OCI-LY1 (cell line): ENCODE results near the gene ZDHHC6.

Experiments
- H2AFZ ChIP-seq: fragments of 200-600 bp; sonication (generic), shearing (Covaris generic); 2 replicates; pipeline ENCODE4 v1.6.0; 2014; ENCODE audit warnings: antibody characterized with exemption, mild to moderate bottlenecking, low read length
- H3F3A ChIP-seq: fragments of 200-600 bp; sonication (generic), shearing (Covaris generic); 2 replicates; pipeline ENCODE4 v1.6.0; 2014; ENCODE audit warnings: mild to moderate bottlenecking, antibody characterized with exemption, low read length, moderate library complexity; ENCODE audit not compliant: insufficient read depth
- H3K27ac ChIP-seq: fragments of 200-600 bp; sonication (generic); 2 replicates; pipeline ENCODE4 v1.5.1; 2014; ENCODE audit warnings: low read length, mixed run types, mild to moderate bottlenecking, low read depth; ENCODE audit not compliant: poor library complexity, severe bottlenecking
- H3K27me3 ChIP-seq: fragments of 200-600 bp; sonication (generic); 2 replicates; pipeline ENCODE4 v1.6.0; 2014; ENCODE audit warnings: antibody characterized with exemption, mild to moderate bottlenecking, low read length, moderate library complexity; ENCODE audit not compliant: insufficient read depth
- H3K36me3 ChIP-seq: fragments of 200-600 bp; sonication (generic); 2 replicates; pipeline ENCODE4 v1.6.1; 2014; ENCODE audit warnings: mild to moderate bottlenecking, antibody characterized with exemption, low read length, moderate library complexity, mixed read lengths; ENCODE audit not compliant: insufficient read depth
- H3K4me1 ChIP-seq: fragments of 200-600 bp; sonication (generic); 2 replicates; pipeline ENCODE4 v1.5.1; 2014; ENCODE audit warnings: mild to moderate bottlenecking, low read length, moderate library complexity; ENCODE audit not compliant: insufficient read depth, severe bottlenecking
- H3K4me2 ChIP-seq: fragments of 200-600 bp; sonication (generic), shearing (Covaris generic); 2 replicates; pipeline ENCODE4 v1.6.1; 2014; ENCODE audit warnings: low read length
- H3K4me3 ChIP-seq: fragments of 200-600 bp; sonication (generic); 2 replicates; pipeline ENCODE4 v1.5.1; 2014; ENCODE audit warnings: low read length, low read depth, mild to moderate bottlenecking, mixed read lengths; ENCODE audit not compliant: poor library complexity, severe bottlenecking
- H3K79me2 ChIP-seq: fragments of 200-600 bp; shearing (Covaris generic); 2 replicates; pipeline ENCODE4 v1.6.1; 2016; ENCODE audit warnings: mixed run types, low read length, mixed read lengths; ENCODE audit not compliant: insufficient read depth
- H3K9ac ChIP-seq: fragments of 200-600 bp; sonication (generic), shearing (Covaris generic); 2 replicates; pipeline ENCODE4 v1.6.1; 2014; ENCODE audit warnings: mild to moderate bottlenecking, low read length, mixed read lengths
- H3K9me2 ChIP-seq: fragments of 200-600 bp; sonication (generic), shearing (Covaris generic); 2 replicates; pipeline ENCODE4 v1.6.1; 2014; ENCODE audit warnings: low read depth, mild to moderate bottlenecking, low read length, mixed read lengths
- H3K9me3 ChIP-seq: fragments of 200-600 bp; shearing (Covaris generic); 2 replicates; pipeline ENCODE4 v1.6.1; 2014; ENCODE audit warnings: low read length, mixed read lengths
- H4K20me1 ChIP-seq: fragments of 200-600 bp; sonication (generic), shearing (Covaris generic); 2 replicates; pipeline ENCODE4 v1.6.0; 2016; ENCODE audit warnings: mild to moderate bottlenecking, low read length; ENCODE audit not compliant: insufficient read depth
- EZH2 ChIP-seq: fragments of 200-600 bp; sonication (generic), shearing (Covaris generic); IDR thresholded peaks from 2 replicates; pipeline ENCODE4 v1.8.0; 2017; ENCODE audit warnings: borderline replicate concordance, mixed run types, mild to moderate bottlenecking, antibody characterized with exemption, low read length, moderate library complexity, mixed read lengths
- TF ChIP-seq, protein P1 (sequence below): fragments of 200-600 bp; sonication (generic), shearing (Covaris generic); IDR thresholded peaks from 2 replicates; pipeline ENCODE4 v1.5.1; 2017; ENCODE audit warnings: mild to moderate bottlenecking, antibody characterized with exemption, low read length, moderate library complexity, mixed read lengths

The ZDHHC6 gene

DNA sequence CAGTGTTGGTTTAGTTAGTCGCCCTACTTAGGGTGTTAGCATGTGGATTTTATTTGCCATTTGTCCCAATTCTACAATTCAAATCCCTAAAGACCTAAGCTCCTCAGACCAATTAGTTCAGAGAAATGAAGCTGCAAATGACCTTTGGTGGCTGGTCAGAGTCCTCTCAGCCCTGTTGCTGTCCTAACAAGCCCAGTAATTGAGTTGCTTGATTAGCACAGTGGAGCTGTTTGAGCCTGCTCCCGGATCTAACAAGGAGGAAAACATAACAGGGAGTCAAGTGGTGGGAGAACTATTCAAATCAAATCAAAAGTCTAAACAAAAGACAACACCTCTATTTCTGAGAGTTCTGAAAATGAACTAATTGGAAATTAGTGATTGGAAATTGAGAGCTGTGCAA is 22.1 kb downstream of the ZDHHC6 start:
- H3K27ac ChIP-seq = no peak overlapping the region
- no peaks in the 10 kb centered on the region for H3K79me2 ChIP-seq
- no peak overlapping the region for H2AFZ ChIP-seq
- no peak overlapping the region for H3K9ac ChIP-seq
- H3K9me3 ChIP-seq = no peaks in the 10 kb centered on the region
- H3K36me3 ChIP-seq = peaks cover 76% of the 10 kb centered on the region
- H3K4me3 ChIP-seq = no peak overlapping the region
- H3K9me2 ChIP-seq = no peaks in the 10 kb centered on the region
- H4K20me1 ChIP-seq = no peaks in the 10 kb centered on the region
- no peaks in the 10 kb centered on the region for H3F3A ChIP-seq
- peaks cover 8% of the 10 kb centered on the region for H3K4me1 ChIP-seq
- H3K27me3 ChIP-seq = no peaks in the 10 kb centered on the region
- TF ChIP-seq, protein P1, sequence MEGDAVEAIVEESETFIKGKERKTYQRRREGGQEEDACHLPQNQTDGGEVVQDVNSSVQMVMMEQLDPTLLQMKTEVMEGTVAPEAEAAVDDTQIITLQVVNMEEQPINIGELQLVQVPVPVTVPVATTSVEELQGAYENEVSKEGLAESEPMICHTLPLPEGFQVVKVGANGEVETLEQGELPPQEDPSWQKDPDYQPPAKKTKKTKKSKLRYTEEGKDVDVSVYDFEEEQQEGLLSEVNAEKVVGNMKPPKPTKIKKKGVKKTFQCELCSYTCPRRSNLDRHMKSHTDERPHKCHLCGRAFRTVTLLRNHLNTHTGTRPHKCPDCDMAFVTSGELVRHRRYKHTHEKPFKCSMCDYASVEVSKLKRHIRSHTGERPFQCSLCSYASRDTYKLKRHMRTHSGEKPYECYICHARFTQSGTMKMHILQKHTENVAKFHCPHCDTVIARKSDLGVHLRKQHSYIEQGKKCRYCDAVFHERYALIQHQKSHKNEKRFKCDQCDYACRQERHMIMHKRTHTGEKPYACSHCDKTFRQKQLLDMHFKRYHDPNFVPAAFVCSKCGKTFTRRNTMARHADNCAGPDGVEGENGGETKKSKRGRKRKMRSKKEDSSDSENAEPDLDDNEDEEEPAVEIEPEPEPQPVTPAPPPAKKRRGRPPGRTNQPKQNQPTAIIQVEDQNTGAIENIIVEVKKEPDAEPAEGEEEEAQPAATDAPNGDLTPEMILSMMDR = no peak
- no peak for TF ChIP-seq EZH2
- no peak overlapping the region for H3K4me2 ChIP-seq

DNA sequence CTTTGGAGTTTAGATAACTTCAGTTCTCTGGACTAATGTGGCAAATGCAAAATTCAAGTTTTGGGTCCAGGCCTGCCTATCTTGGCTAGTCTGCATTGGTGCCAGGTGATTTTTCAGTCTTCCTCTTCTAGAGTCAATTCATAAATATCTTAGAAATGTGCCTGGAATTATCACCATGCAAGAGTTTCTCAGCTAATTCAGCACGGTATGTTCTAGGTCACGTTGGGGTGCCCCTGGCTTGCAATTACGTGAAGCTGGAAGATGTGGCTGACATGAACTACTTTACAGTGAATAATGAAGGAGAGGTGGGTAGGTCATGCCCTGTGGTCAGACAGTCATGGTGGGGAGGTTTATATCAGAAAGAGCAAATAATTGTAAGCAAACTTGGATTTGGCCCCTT is 25.0 kb downstream of the ZDHHC6 start:
- Histone ChIP-seq H3K79me2 (no peaks in the 10 kb centered on the region), H2AFZ (no peak overlapping the region), H3K27ac (no peak overlapping the region), H3F3A (no peaks in the 10 kb centered on the region), H3K9me3 (no peaks in the 10 kb centered on the region), H3K27me3 (no peaks in the 10 kb centered on the region), H3K36me3 (peaks cover 69% of the 10 kb centered on the region), H3K4me1 (no peaks in the 10 kb centered on the region), H3K9me2 (no peaks in the 10 kb centered on the region), H3K4me2 (no peak overlapping the region), H3K4me3 (no peak overlapping the region), H3K9ac (no peak overlapping the region), H4K20me1 (no peaks in the 10 kb centered on the region)
- TF ChIP-seq, protein P1 = no peak
- TF ChIP-seq EZH2 = no peak

DNA sequence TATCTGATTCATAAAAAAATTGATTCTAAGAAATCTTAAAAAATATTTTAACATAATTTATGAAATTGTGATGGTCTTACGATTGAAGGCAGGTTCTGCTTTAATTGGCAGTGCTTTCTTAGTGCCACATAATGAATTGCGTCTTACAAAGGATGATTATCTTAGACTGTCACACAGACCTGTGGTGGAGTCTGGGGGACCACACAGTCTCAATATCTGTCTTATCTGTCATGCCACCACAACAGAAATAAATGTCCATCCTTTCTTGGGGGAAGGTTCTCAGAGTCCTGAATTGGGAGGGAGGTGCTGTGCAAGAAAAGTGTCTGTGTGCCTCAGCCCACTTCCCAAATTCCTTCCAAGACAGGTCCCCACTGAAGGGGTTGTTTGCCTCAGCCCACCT is 34.0 kb downstream of the ZDHHC6 start:
- H2AFZ ChIP-seq = no peak overlapping the region
- H3K9ac ChIP-seq = no peak overlapping the region
- no peaks in the 10 kb centered on the region for H3K79me2 ChIP-seq
- no peak overlapping the region for H3K4me3 ChIP-seq
- peaks cover 61% of the 10 kb centered on the region for H3K36me3 ChIP-seq
- no peaks in the 10 kb centered on the region for H3K9me3 ChIP-seq
- TF ChIP-seq, protein P1 = no peak
- TF ChIP-seq EZH2 = no peak
- H4K20me1 ChIP-seq = no peaks in the 10 kb centered on the region
- no peaks in the 10 kb centered on the region for H3K4me1 ChIP-seq
- no peak overlapping the region for H3K4me2 ChIP-seq
- no peaks in the 10 kb centered on the region for H3K27me3 ChIP-seq
- H3K9me2 ChIP-seq = no peaks in the 10 kb centered on the region
- no peaks in the 10 kb centered on the region for H3F3A ChIP-seq
- no peak overlapping the region for H3K27ac ChIP-seq
